Endothelial cell of umbilical vein (primary cell): ENCODE data around the gene ATXN7. TPM values are rescaled to one million over a fixed set of nuclear protein-coding genes. Genes with fewer than 3 reads are reported as not detected.

Source experiments
- BruUV-seq: library from RNA; stranded (reverse); fragments of 400-500 nt; replicated peaks from 2 replicates; lab custom pipeline; 2021; lab: Mats Ljungman, UMichigan
- CTCF ChIA-PET: fragments of 300-600, 350-600 bp; sonication (Branson Sonifier 250); formaldehyde crosslinking; loops from one replicate; lab custom pipeline; 2021; ENCODE audit warnings: antibody characterized with exemption, inconsistent platforms; lab: Charles Lee
- POLR2A ChIA-PET: fragments of 300-600, 350-600 bp; sonication (Branson Sonifier 250); formaldehyde crosslinking; loops from one replicate; lab custom pipeline; 2021; ENCODE audit warnings: antibody characterized with exemption, inconsistent platforms; lab: Charles Lee
- DNase-seq: peaks from one replicate; pipeline ENCODE4 v3.0.0-alpha.2; 2011; ENCODE audit warnings: low read depth, low spot score
- FAIRE-seq: peaks from 2 replicates; lab custom pipeline; 2011; peaks lifted over from hg19 to GRCh38; lab: Jason Lieb, UNC
- H2AFZ ChIP-seq: 2 replicates; pipeline ENCODE4 v1.6.0; 2012; ENCODE audit warnings: low read depth, low read length, control low read depth, inconsistent platforms
- H3K27ac ChIP-seq: 2 replicates; pipeline ENCODE4 v1.5.1; 2011; ENCODE audit warnings: low read depth, mild to moderate bottlenecking, control low read depth, low read length, moderate library complexity; ENCODE audit not compliant: insufficient read depth
- H3K27me3 ChIP-seq, 2 experiments: 2 replicates each; pipeline versions ENCODE4 v1.6.0 to v1.6.1; 2011; ENCODE audit warnings: low read length in 2 of 2, mixed read lengths in 1 of 2; ENCODE audit not compliant: control insufficient read depth in 2 of 2, insufficient read depth in 2 of 2
- H3K36me3 ChIP-seq, 2 experiments: 2 replicates in 1 of 2; 3 replicates in 1 of 2; pipeline ENCODE4 v1.5.1; 2011; ENCODE audit warnings: low read length in 2 of 2, mild to moderate bottlenecking in 1 of 2, moderate library complexity in 1 of 2; ENCODE audit not compliant: control insufficient read depth in 2 of 2, insufficient read depth in 2 of 2; ENCODE audit errors: extremely low read depth in 1 of 2
- H3K4me1 ChIP-seq: 3 replicates; pipeline ENCODE4 v1.5.1; 2011; ENCODE audit warnings: mild to moderate bottlenecking, low read length; ENCODE audit not compliant: control insufficient read depth, insufficient read depth; ENCODE audit errors: extremely low read depth
- H3K4me2 ChIP-seq: 2 replicates; pipeline ENCODE4 v1.6.1; 2011; ENCODE audit warnings: low read length, control low read depth, mixed read lengths; ENCODE audit not compliant: insufficient read depth
- H3K4me3 ChIP-seq, 3 experiments: fragments of 200-600 bp in 1 of 3; sonication (generic), shearing (Covaris generic) in 1 of 3; replicated peaks in 1 of 3; 2 replicates each; pipeline ENCODE4 v1.5.1; 2011 to 2016; ENCODE audit warnings: control low read depth in 3 of 3, low read length in 3 of 3, mild to moderate bottlenecking in 2 of 3, inconsistent platforms in 1 of 3, low read depth in 1 of 3, moderate library complexity in 1 of 3; ENCODE audit not compliant: insufficient read depth in 1 of 3
- H3K79me2 ChIP-seq: 2 replicates; pipeline ENCODE4 v1.6.0; 2012; ENCODE audit warnings: low read length, inconsistent platforms; ENCODE audit not compliant: control insufficient read depth, insufficient read depth
- H3K9ac ChIP-seq: replicated peaks from 2 replicates; pipeline ENCODE3; 2011; ENCODE audit warnings: low read length, control low read depth; ENCODE audit not compliant: insufficient read depth; ENCODE audit errors: extremely low read depth
- H3K9me1 ChIP-seq: replicated peaks from 3 replicates; pipeline ENCODE4 v1.6.0; 2011; ENCODE audit warnings: mild to moderate bottlenecking, low read length; ENCODE audit not compliant: control insufficient read depth, insufficient read depth; ENCODE audit errors: extremely low read depth
- H3K9me3 ChIP-seq: replicated peaks from 2 replicates; pipeline ENCODE4 v1.5.1; 2012; ENCODE audit warnings: low read length, inconsistent platforms; ENCODE audit not compliant: control insufficient read depth, insufficient read depth
- H4K20me1 ChIP-seq: replicated peaks from 2 replicates; pipeline ENCODE3; 2011; ENCODE audit warnings: mild to moderate bottlenecking, low read length; ENCODE audit not compliant: control insufficient read depth, insufficient read depth; ENCODE audit errors: extremely low read depth
- CTCF ChIP-seq, 2 donors: IDR thresholded peaks; 1 replicate in 1 of 2; 2 replicates in 1 of 2; pipeline ENCODE4 v1.5.1; 2011; ENCODE audit warnings: low read length in 2 of 2, mild to moderate bottlenecking in 2 of 2, moderate library complexity in 2 of 2, control low read depth in 1 of 2, inconsistent platforms in 1 of 2, low read depth in 1 of 2; ENCODE audit not compliant: insufficient read depth in 1 of 2; ENCODE audit errors: extremely low read depth in 1 of 2
- FOS ChIP-seq: IDR thresholded peaks from 2 replicates; pipeline ENCODE4 v1.6.1; 2011; ENCODE audit warnings: mild to moderate bottlenecking, low read length, moderate library complexity, borderline replicate concordance; ENCODE audit not compliant: insufficient read depth
- MAX ChIP-seq: IDR thresholded peaks from 2 replicates; pipeline ENCODE4 v1.6.1; 2011; ENCODE audit not compliant: insufficient read depth, insufficient read length
- dilution Hi-C: fragments of 300-500 bp; cut with MboI; formaldehyde crosslinking; loops from one replicate; pipeline ENCODE4 v1.15.0; 2019; ENCODE audit warnings: low sequenced_read_pairs; ENCODE audit not compliant: extremely low pct_ligation_motif_present
- intact Hi-C: fragments of 100-400 bp; cut with micrococcal nuclease; formaldehyde crosslinking; loops from one replicate; pipeline ENCODE4 v1.10.0; 2022
- polyA plus RNA-seq, 4 experiments: library from polyadenylated mRNA; depleted of rRNA in 3 of 4; stranded (reverse) in 3 of 4; unstranded in 1 of 4; fragments of >200 nt; gene quantifications; 2 replicates each; pipeline versions ENCODE4 v1.2.1 to v1.2.3, GENCODE V29; 2011 to 2012; ENCODE audit warnings: missing spikeins in 1 of 4
- total RNA-seq: library from RNA; stranded (reverse); gene quantifications from 2 replicates; pipeline ENCODE4 v1.2.3, GENCODE V29; 2021

Gene ATXN7
- total and polyA plus RNA-seq, 2 donors (not counting 3 experiments of a cell fraction or from before 2014, with no cell fraction given): 21.2 to 34.7 TPM

GRCh38 chr3:63817225-63817624 is 46.4 kb upstream of the ATXN7 start:
- Histone ChIP-seq H3K4me2 (no peak overlapping the region), H3K9me1 (no peaks in the 10 kb centered on the region), H3K9me3 (no peaks in the 10 kb centered on the region), H3K36me3 (no peaks in the 10 kb centered on the region), H2AFZ (no peak overlapping the region), H3K79me2 (no peaks in the 10 kb centered on the region), H3K27me3 (no peaks in the 10 kb centered on the region), H3K4me3 (no peak overlapping the region), H3K27ac (no peak overlapping the region), H3K9ac (no peak overlapping the region), H3K4me1 (no peaks in the 10 kb centered on the region), H4K20me1 (no peaks in the 10 kb centered on the region)
- FAIRE-seq: no peak
- intact Hi-C loops (no loop called here), dilution Hi-C loops (no loop called here)
- ChIA-PET POLR2A (no interaction called here), CTCF (interaction anchor here (0.7 to 5.2 kb wide), 6 partner anchors 49 to 1195 kb away, joined by 3 to 153 read pairs (median 10); no protein-coding TSS in a partner anchor)
- DNase-seq: no peak
- no peak for TF ChIP-seq MAX
- no peak for TF ChIP-seq FOS
- no peak for TF ChIP-seq CTCF (IDR thresholded peaks at IDR 0.05; ENCODE audit: extremely low read depth in 1 of 2, insufficient read depth in 1 of 2, low read depth in 1 of 2, low read length in 2 of 2)
- BruUV-seq: no TSS peak
